CD8-positive, alpha-beta memory T cell (primary cell): ENCODE data around the gene UGP2. TPM values are rescaled to one million over a fixed set of nuclear protein-coding genes. Genes with fewer than 3 reads are reported as not detected.
"Not testable (repeated sequence)": the region's sequence is repeated elsewhere in the genome, so short reads cannot be mapped to it uniquely, and the experiment has no call there.

Experiments used
- CTCF ChIA-PET: fragments of 350-600 bp; sonication (Branson Sonifier 250); formaldehyde crosslinking; loops from one replicate; lab custom pipeline; 2021; ENCODE audit warnings: antibody characterized with exemption; lab: Charles Lee
- POLR2A ChIA-PET: fragments of 350-600 bp; sonication (Branson Sonifier 250); formaldehyde crosslinking; loops from one replicate; lab custom pipeline; 2021; ENCODE audit warnings: antibody characterized with exemption; lab: Charles Lee
- DNase-seq, 5 donors: peaks; one replicate each; pipeline versions ENCODE4 v3.0.0 to v3.0.0-alpha.2; 2020 to 2022; ENCODE audit warnings: mixed read lengths in 1 of 5
- H3K27ac ChIP-seq: one replicate; pipeline ENCODE4 v1.7.0; 2013; ENCODE audit warnings: low read depth, mild to moderate bottlenecking, low read length, moderate library complexity
- H3K27me3 ChIP-seq: 2 replicates; pipeline ENCODE4 v1.7.0; 2013; ENCODE audit warnings: low read length, mild to moderate bottlenecking; ENCODE audit not compliant: insufficient read depth, poor library complexity, severe bottlenecking
- H3K36me3 ChIP-seq: 2 replicates; pipeline ENCODE4 v1.7.0; 2013; ENCODE audit warnings: mild to moderate bottlenecking, low read length, moderate library complexity; ENCODE audit not compliant: insufficient read depth
- H3K4me1 ChIP-seq: 2 replicates; pipeline ENCODE4 v1.7.0; 2013; ENCODE audit warnings: mild to moderate bottlenecking, low read length, moderate library complexity; ENCODE audit not compliant: insufficient read depth
- H3K4me3 ChIP-seq: 2 replicates; pipeline ENCODE4 v1.7.0; 2013; ENCODE audit warnings: mild to moderate bottlenecking, low read length
- H3K9me3 ChIP-seq: 2 replicates; pipeline ENCODE4 v1.7.0; 2013; ENCODE audit warnings: mild to moderate bottlenecking, low read length
- H3K27ac Mint-ChIP-seq, 8 donors: one replicate each; pipeline ENCODE4 v1.8.0; 2020 to 2021; ENCODE audit warnings: mixed read lengths in 8 of 8, mild to moderate bottlenecking in 6 of 8, inconsistent platforms in 3 of 8, moderate library complexity in 3 of 8
- H3K27me3 Mint-ChIP-seq, 2 donors: one replicate each; pipeline ENCODE4 v1.8.0; 2020 to 2021; ENCODE audit warnings: mixed read lengths in 2 of 2, mild to moderate bottlenecking in 1 of 2, moderate library complexity in 1 of 2
- H3K36me3 Mint-ChIP-seq, 3 donors: one replicate each; pipeline ENCODE4 v1.8.0; 2020 to 2021; ENCODE audit warnings: mixed read lengths in 3 of 3, inconsistent platforms in 1 of 3, mild to moderate bottlenecking in 1 of 3
- H3K4me1 Mint-ChIP-seq, 3 donors: one replicate each; pipeline ENCODE4 v1.8.0; 2020 to 2021; ENCODE audit warnings: mixed read lengths in 3 of 3, inconsistent platforms in 1 of 3, mild to moderate bottlenecking in 1 of 3
- H3K4me3 Mint-ChIP-seq, 7 donors: one replicate each; pipeline ENCODE4 v1.8.0; 2020 to 2021; ENCODE audit warnings: mixed read lengths in 7 of 7, mild to moderate bottlenecking in 6 of 7, moderate library complexity in 4 of 7, inconsistent platforms in 2 of 7
- H3K9me3 Mint-ChIP-seq, 5 donors: one replicate each; pipeline ENCODE4 v1.8.0; 2020 to 2022; ENCODE audit warnings: mixed read lengths in 5 of 5, mild to moderate bottlenecking in 3 of 5, moderate library complexity in 2 of 5, inconsistent platforms in 1 of 5
- polyA plus RNA-seq: library from polyadenylated mRNA; unstranded; fragments of 300-500 nt; fragmentation: Illumina TruSeq; gene quantifications from one replicate; pipeline ENCODE4 v1.2.3, GENCODE V29; 2021
- total RNA-seq, 2 experiments: library from RNA; stranded (reverse); gene quantifications; one replicate each; pipeline ENCODE4 v1.2.3, GENCODE V29; 2021

Gene UGP2
- total RNA-seq (10 to 100 TPM; 59.2 to 59.8 TPM), polyA plus RNA-seq (131 TPM)

- Histone ChIP-seq H3K4me1 (peaks cover 36% of the 10 kb centered on the region), H3K36me3 (no peaks in the 10 kb centered on the region), H3K9me3 (no peaks in the 10 kb centered on the region), H3K27ac (peak within 1 kb of the TSS; percentile 85), H3K4me3 (peak within 1 kb of the TSS; percentile 97), H3K27me3 (no peaks in the 10 kb centered on the region)
- DNase-seq: peak; percentile 78 to 89 (median 84)
- H3K4me1 Mint-ChIP-seq: peaks cover 52 to 65% (median 61%) of the 10 kb centered on the region in 3 donors
- no peaks in the 10 kb centered on the region for H3K27me3 Mint-ChIP-seq
- peak within 1 kb of the TSS; percentile 95 to 99 (median 98) for H3K27ac Mint-ChIP-seq
- ChIA-PET CTCF (interaction anchor here (0.7 to 1.8 kb wide), 7 partner anchors 10 to 24 kb away, joined by 3 to 7 read pairs (median 4); no protein-coding TSS in a partner anchor), POLR2A (interaction anchor here (0.7 to 2.6 kb wide), 10 partner anchors 15 to 1386 kb away, joined by 3 to 19 read pairs (median 6); partner anchors contain the start of genes ACTR2, MDH1, RAB1A and WDPCP)
- H3K36me3 Mint-ChIP-seq: peaks cover 0 to 17% (median 0%) of the 10 kb centered on the region in 3 donors
- H3K4me3 Mint-ChIP-seq: peak within 1 kb of the TSS; percentile 95 to 100 (median 98)
- H3K9me3 Mint-ChIP-seq: no peaks in the 10 kb centered on the region
Observed at GRCh38 chr2:63841254-63842022, at the start of gene UGP2. UGP2 (plus strand) TSS chr2:63841896; CDS start chr2:63842186, 290 bp downstream.

DNA sequence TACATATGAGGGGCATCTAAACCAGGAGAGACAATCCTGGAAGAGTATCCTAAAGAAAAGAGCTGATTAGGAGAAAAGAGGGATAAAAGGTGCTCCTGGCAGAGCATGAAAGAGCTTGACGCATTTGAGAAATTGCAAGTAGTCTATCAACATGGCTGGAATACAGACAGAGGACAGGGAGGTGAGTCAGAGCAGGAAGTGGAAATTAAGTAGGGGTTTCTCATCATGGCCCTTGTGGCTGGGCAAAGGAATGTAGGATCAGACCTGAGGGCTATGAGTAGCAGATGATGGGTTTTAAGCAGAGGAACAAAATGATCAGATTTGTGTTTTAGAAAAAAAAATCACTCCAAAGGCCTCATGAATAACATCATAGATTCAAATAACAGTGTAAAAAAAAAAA is 49.2 kb upstream of the UGP2 start:
- Histone ChIP-seq H3K4me1 (no peaks in the 10 kb centered on the region), H3K9me3 (no peaks in the 10 kb centered on the region), H3K27ac (no peak overlapping the region), H3K27me3 (no peaks in the 10 kb centered on the region), H3K4me3 (no peak overlapping the region), H3K36me3 (no peaks in the 10 kb centered on the region)
- H3K36me3 Mint-ChIP-seq: peaks cover 0 to 7% (median 0%) of the 10 kb centered on the region in 3 donors
- no peak for DNase-seq
- POLR2A ChIA-PET: no interaction called here
- H3K4me1 Mint-ChIP-seq: no peaks in the 10 kb centered on the region
- no peak overlapping the region for H3K4me3 Mint-ChIP-seq
- no peaks in the 10 kb centered on the region for H3K9me3 Mint-ChIP-seq
- H3K27ac Mint-ChIP-seq: no peak overlapping the region
- peaks cover 2 to 3% of the 10 kb centered on the region in 2 donors for H3K27me3 Mint-ChIP-seq
- CTCF ChIA-PET: no interaction called here

DNA sequence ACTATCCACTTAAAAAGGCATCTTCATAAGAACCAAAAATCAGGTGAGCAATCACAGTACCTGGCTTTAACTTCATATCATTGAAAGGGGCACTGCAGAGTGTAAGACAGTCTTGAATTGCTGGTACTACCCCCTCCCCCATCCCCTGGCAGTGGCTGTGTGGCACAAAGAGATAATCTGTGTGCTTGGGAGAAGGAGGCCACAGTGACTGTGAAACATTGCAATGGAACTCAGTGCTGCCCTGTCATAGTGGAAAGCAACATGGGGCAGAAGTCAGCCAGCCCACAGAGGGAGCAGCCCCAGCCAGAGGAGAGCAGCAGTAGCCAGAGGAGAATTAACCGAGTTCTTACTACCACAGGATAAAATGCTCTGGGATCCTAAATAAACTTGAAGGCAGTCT is 45.3 kb upstream of the UGP2 start:
- no peaks in the 10 kb centered on the region for H3K27me3 ChIP-seq
- CTCF ChIA-PET: no interaction called here
- Mint-ChIP-seq H3K27ac (no peak overlapping the region), H3K9me3 (no peaks in the 10 kb centered on the region), H3K36me3 (peaks cover 0 to 7% (median 0%) of the 10 kb centered on the region in 3 donors), H3K4me1 (no peaks in the 10 kb centered on the region), H3K4me3 (no peak overlapping the region), H3K27me3 (peaks cover 2 to 3% of the 10 kb centered on the region in 2 donors)
- no peaks in the 10 kb centered on the region for H3K9me3 ChIP-seq
- no peak overlapping the region for H3K4me3 ChIP-seq
- POLR2A ChIA-PET: no interaction called here
- no peak for DNase-seq
- no peak overlapping the region for H3K27ac ChIP-seq
- H3K4me1 ChIP-seq: no peaks in the 10 kb centered on the region
- no peaks in the 10 kb centered on the region for H3K36me3 ChIP-seq

DNA sequence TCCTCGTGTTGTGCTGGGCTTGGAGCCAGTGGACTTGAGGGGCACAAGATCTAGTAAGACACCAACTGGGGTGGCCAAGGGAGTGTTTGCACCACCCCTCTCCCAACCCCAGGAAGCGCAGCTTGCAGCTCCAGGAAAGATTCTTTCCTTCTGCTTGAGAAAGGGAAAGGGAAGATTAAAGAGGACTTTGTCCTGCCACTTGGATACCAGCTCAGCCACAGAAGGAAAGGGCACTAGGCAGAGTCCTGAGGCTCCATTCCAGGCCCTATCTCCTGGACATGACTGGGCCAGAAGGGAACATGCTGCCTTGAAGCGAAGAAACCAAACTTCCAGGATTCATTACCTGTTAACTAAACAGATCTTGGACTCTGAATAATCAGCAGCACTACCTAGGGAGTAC is 44.9 kb upstream of the UGP2 start:
- Mint-ChIP-seq H3K27ac (no peak overlapping the region), H3K4me3 (no peak overlapping the region), H3K9me3 (no peaks in the 10 kb centered on the region), H3K36me3 (peaks cover 0 to 7% (median 2%) of the 10 kb centered on the region in 3 donors), H3K4me1 (no peaks in the 10 kb centered on the region), H3K27me3 (peaks cover 2 to 3% of the 10 kb centered on the region in 2 donors)
- no peak for DNase-seq
- H3K9me3 ChIP-seq: no peaks in the 10 kb centered on the region
- no peaks in the 10 kb centered on the region for H3K36me3 ChIP-seq
- POLR2A ChIA-PET: no interaction called here
- CTCF ChIA-PET: no interaction called here
- H3K4me1 ChIP-seq: no peaks in the 10 kb centered on the region
- no peak overlapping the region for H3K4me3 ChIP-seq
- no peaks in the 10 kb centered on the region for H3K27me3 ChIP-seq
- H3K27ac ChIP-seq: no peak overlapping the region

DNA sequence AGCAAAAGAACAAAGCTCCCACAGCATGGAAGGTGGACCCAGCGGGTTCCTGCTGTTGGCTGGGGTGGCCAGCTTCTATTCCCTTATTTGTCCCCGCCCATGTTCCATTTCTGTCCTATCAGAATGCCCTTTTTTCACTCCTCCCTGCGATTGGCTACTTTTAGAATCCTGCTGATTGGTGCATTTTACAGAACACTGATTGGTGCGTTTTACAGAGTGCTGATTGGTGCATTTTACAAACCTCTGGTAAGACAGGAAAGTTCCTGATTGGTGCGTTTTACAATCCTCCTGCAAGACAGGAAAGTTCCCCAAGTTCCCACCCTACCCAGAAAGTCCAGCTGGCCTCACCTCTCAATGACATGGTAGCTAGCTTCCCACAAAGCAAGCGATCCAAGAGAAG is 40.2 kb upstream of the UGP2 start:
- Histone ChIP-seq H3K9me3 (no peaks in the 10 kb centered on the region), H3K4me1 (no peaks in the 10 kb centered on the region), H3K27me3 (no peaks in the 10 kb centered on the region), H3K4me3 (no peak overlapping the region), H3K27ac (no peak overlapping the region), H3K36me3 (no peaks in the 10 kb centered on the region)
- no peaks in the 10 kb centered on the region for H3K4me1 Mint-ChIP-seq
- no peak for DNase-seq
- H3K9me3 Mint-ChIP-seq: peaks cover 0 to 5% (median 0%) of the 10 kb centered on the region in 5 donors
- H3K27ac Mint-ChIP-seq: no peak overlapping the region
- ChIA-PET POLR2A (no interaction called here), CTCF (no interaction called here)
- peaks cover 0 to 4% (median 0%) of the 10 kb centered on the region in 3 donors for H3K36me3 Mint-ChIP-seq
- H3K4me3 Mint-ChIP-seq: no peak overlapping the region
- H3K27me3 Mint-ChIP-seq: peaks cover 0 to under 1% of the 10 kb centered on the region in 2 donors

- ChIA-PET POLR2A (no interaction called here), CTCF (no interaction called here)
- peaks cover 0 to 4% (median 0%) of the 10 kb centered on the region in 3 donors for H3K36me3 Mint-ChIP-seq
- peaks cover 2 to 7% of the 10 kb centered on the region in 2 donors for H3K27me3 Mint-ChIP-seq
- Histone ChIP-seq H3K9me3 (no peaks in the 10 kb centered on the region), H3K4me3 (no peak overlapping the region), H3K27ac (no peak overlapping the region), H3K4me1 (no peaks in the 10 kb centered on the region), H3K27me3 (no peaks in the 10 kb centered on the region), H3K36me3 (no peaks in the 10 kb centered on the region)
- H3K4me3 Mint-ChIP-seq: no peak overlapping the region
- no peak overlapping the region for H3K27ac Mint-ChIP-seq
- no peaks in the 10 kb centered on the region for H3K4me1 Mint-ChIP-seq
- no peak for DNase-seq
- H3K9me3 Mint-ChIP-seq: peaks cover 0 to 5% (median 0%) of the 10 kb centered on the region in 5 donors
Observed at GRCh38 chr2:63805412-63805811, 36.3 kb upstream of the UGP2 start.

DNA sequence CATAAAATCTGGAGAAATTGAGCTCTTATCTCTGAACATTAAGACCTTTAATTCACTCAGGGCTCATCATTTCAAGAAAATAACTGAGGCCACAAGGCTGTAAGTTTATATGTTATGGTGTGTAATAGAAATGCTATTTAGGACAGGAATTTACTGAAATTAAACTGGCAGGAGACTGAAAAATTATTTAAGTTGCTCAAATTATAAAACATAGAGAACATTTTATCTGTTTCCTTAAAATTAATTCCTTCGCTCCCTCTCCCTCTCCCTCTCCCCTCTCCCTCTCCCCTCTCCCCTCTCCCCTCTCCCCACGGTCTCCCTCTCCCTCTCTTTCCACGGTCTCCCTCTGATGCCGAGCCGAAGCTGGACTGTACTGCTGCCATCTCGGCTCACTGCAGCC is 33.7 kb upstream of the UGP2 start:
- H3K27me3 ChIP-seq, H3K36me3 ChIP-seq, H3K4me3 ChIP-seq, H3K36me3 Mint-ChIP-seq, H3K9me3 Mint-ChIP-seq, POLR2A ChIA-PET, H3K27ac Mint-ChIP-seq, H3K4me1 ChIP-seq, H3K4me3 Mint-ChIP-seq, H3K27ac ChIP-seq, H3K27me3 Mint-ChIP-seq, H3K4me1 Mint-ChIP-seq, DNase-seq, CTCF ChIA-PET, H3K9me3 ChIP-seq: not testable (repeated sequence)

DNA sequence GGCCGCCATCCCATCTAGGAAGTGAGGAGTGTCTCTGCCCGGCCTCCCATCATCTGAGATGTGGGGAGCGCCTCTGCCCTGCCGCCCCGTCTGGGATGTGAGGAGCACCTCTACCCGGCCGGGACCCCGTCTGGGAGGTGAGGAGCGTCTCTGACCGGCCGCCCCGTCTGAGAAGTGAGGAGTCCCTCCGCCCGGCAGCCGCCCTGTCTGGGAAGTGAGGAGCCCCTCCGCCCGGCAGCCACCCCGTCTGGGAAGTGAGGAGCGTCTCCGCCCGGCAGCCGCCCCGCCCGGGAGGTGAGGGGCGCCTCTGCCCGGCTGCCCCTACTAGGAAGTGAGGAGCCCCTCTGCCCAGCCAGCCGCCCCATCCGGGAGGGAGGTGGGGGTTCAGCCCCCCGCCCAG is 32.8 kb upstream of the UGP2 start:
- H3K9me3 ChIP-seq, DNase-seq, H3K27ac ChIP-seq, H3K9me3 Mint-ChIP-seq, H3K36me3 ChIP-seq, H3K36me3 Mint-ChIP-seq, H3K4me3 ChIP-seq, H3K27ac Mint-ChIP-seq, H3K27me3 Mint-ChIP-seq, H3K4me1 Mint-ChIP-seq, H3K4me3 Mint-ChIP-seq, POLR2A ChIA-PET, H3K4me1 ChIP-seq, H3K27me3 ChIP-seq, CTCF ChIA-PET: not testable (repeated sequence)
